WTC11 (cell line): ENCODE results near the gene TMEM143. TPM values are rescaled to one million over a fixed set of nuclear protein-coding genes. Genes with fewer than 3 reads are reported as not detected.
"Not testable (repeated sequence)": the region's sequence is repeated elsewhere in the genome, so short reads cannot be mapped to it uniquely, and the experiment has no call there.

ENCODE experiments used
- ATAC-seq: fragments of 200-7000 bp; cut with Tn5 transposase; 2 replicates; pipeline ENCODE4 v1.10.0; 2021; ENCODE audit warnings: mild to moderate bottlenecking, moderate library complexity
- CTCF ChIA-PET: fragments of 300-600 bp; sonication (Branson Sonifier 250); formaldehyde crosslinking; loops from one replicate; lab custom pipeline; 2021; ENCODE audit warnings: antibody characterized with exemption; lab: Charles Lee
- POLR2A ChIA-PET: fragments of 350-600 bp; sonication (Branson Sonifier 250); formaldehyde crosslinking; loops from one replicate; lab custom pipeline; 2021; ENCODE audit warnings: antibody characterized with exemption; lab: Charles Lee
- DNase-seq: peaks from one replicate; pipeline ENCODE4 v3.0.0; 2021; ENCODE audit warnings: low spot score
- H3K27ac Mint-ChIP-seq: 2 replicates; pipeline ENCODE4 v1.8.0; 2021; ENCODE audit warnings: mixed read lengths
- H3K27me3 Mint-ChIP-seq: 2 replicates; pipeline ENCODE4 v1.8.0; 2021; ENCODE audit warnings: low read depth, mild to moderate bottlenecking, moderate library complexity, mixed read lengths
- H3K36me3 Mint-ChIP-seq: 2 replicates; pipeline ENCODE4 v1.8.0; 2021; ENCODE audit warnings: mixed read lengths
- H3K4me1 Mint-ChIP-seq: 2 replicates; pipeline ENCODE4 v1.8.0; 2022; ENCODE audit warnings: mixed read lengths
- H3K4me3 Mint-ChIP-seq: 2 replicates; pipeline ENCODE4 v1.8.0; 2021; ENCODE audit warnings: mild to moderate bottlenecking, moderate library complexity, mixed read lengths
- H3K9me3 Mint-ChIP-seq: 2 replicates; pipeline ENCODE4 v1.8.0; 2021; ENCODE audit warnings: mixed read lengths
- AFF4 ChIP-seq: sonication (generic); formaldehyde crosslinking; IDR thresholded peaks from 2 replicates; pipeline ENCODE4 v1.8.1; 2023; ENCODE audit warnings: mild to moderate bottlenecking, missing genetic modification reagents, borderline replicate concordance
- ATF3 ChIP-seq: sonication (generic); formaldehyde crosslinking; conservative IDR thresholded peaks from 2 replicates; pipeline ENCODE4 v1.8.1; 2022; ENCODE audit warnings: mild to moderate bottlenecking, missing genetic modification reagents
- E2F5 ChIP-seq: sonication (generic); formaldehyde crosslinking; IDR thresholded peaks from 2 replicates; pipeline ENCODE4 v1.8.1; 2022; ENCODE audit warnings: mild to moderate bottlenecking, moderate library complexity, missing genetic modification reagents
- JUN ChIP-seq: sonication (generic); formaldehyde crosslinking; IDR thresholded peaks from 2 replicates; pipeline ENCODE4 v1.8.0; 2023; ENCODE audit warnings: mild to moderate bottlenecking, missing genetic modification reagents
- KAT7 ChIP-seq: sonication (generic); formaldehyde crosslinking; IDR thresholded peaks from 2 replicates; pipeline ENCODE4 v1.8.1; 2023; ENCODE audit warnings: missing genetic modification reagents, mild to moderate bottlenecking, borderline replicate concordance
- NR3C1 ChIP-seq: sonication (generic); formaldehyde crosslinking; conservative IDR thresholded peaks from 2 replicates; pipeline ENCODE4 v1.8.1; 2023; ENCODE audit warnings: low read depth, mild to moderate bottlenecking, missing genetic modification reagents
- TEAD4 ChIP-seq: sonication (generic); formaldehyde crosslinking; IDR thresholded peaks from 2 replicates; pipeline ENCODE4 v1.8.0; 2022; ENCODE audit warnings: mild to moderate bottlenecking, missing genetic modification reagents
- ZNF138 ChIP-seq: sonication (generic); formaldehyde crosslinking; conservative IDR thresholded peaks from 2 replicates; pipeline ENCODE4 v1.8.1; 2022; ENCODE audit warnings: mild to moderate bottlenecking, moderate library complexity, missing genetic modification reagents
- ZNF219 ChIP-seq: sonication (generic); formaldehyde crosslinking; IDR thresholded peaks from 2 replicates; pipeline ENCODE4 v1.8.0; 2023; ENCODE audit warnings: missing genetic modification reagents, mild to moderate bottlenecking, borderline replicate concordance
- ZNF396 ChIP-seq: fragments of 250-450 bp; sonication (Bioruptor Pico); IDR thresholded peaks from 2 replicates; pipeline ENCODE4 v1.8.0; 2021; ENCODE audit warnings: mild to moderate bottlenecking, moderate library complexity, borderline replicate concordance
- ZNF425 ChIP-seq: fragments of 250-450 bp; sonication (Bioruptor Pico); conservative IDR thresholded peaks from 2 replicates; pipeline ENCODE4 v1.9.0; 2021; ENCODE audit warnings: mild to moderate bottlenecking
- total RNA-seq: library from RNA; stranded (reverse); gene quantifications from 3 replicates; pipeline ENCODE4 v1.2.3, GENCODE V29; 2021

The TMEM143 gene
- total RNA-seq, 1 experiment from 2014 or later: 20.2 TPM

- TF ChIP-seq JUN: no peak
- TF ChIP-seq NR3C1: no peak
These were observed 48.0 kb downstream of the TMEM143 start (continued) for GRCh38 chr19:48315712-48316111.

GRCh38 chr19:48311384-48311783 lies 52.4 kb downstream of the TMEM143 start:
- ChIA-PET CTCF (no interaction called here), POLR2A (no interaction called here)
- Mint-ChIP-seq H3K27ac (no peak overlapping the region), H3K4me1 (peaks cover 8% of the 10 kb centered on the region), H3K4me3 (no peak overlapping the region), H3K9me3 (no peaks in the 10 kb centered on the region), H3K36me3 (no peaks in the 10 kb centered on the region), H3K27me3 (no peaks in the 10 kb centered on the region)
- no peak for DNase-seq
- ATAC-seq: no peak
- TF ChIP-seq TEAD4 (CRISPR knock-in tag): no peak
- TF ChIP-seq E2F5 (CRISPR knock-in tag): no peak
- TF ChIP-seq KAT7: no peak
- no peak for TF ChIP-seq ZNF219
- TF ChIP-seq AFF4: no peak
- TF ChIP-seq NR3C1: no peak
- no peak for TF ChIP-seq ZNF138 (CRISPR knock-in tag)

GRCh38 chr19:48310227-48310626 lies 53.5 kb downstream of the TMEM143 start:
- no peak for ATAC-seq
- no peaks in the 10 kb centered on the region for H3K27me3 Mint-ChIP-seq
- ChIA-PET POLR2A (no interaction called here), CTCF (interaction anchor here (1.2 to 2.1 kb wide), 3 partner anchors 17 to 279 kb away, joined by 3 to 19 read pairs (median 4); partner anchors contain the start of gene PLA2G4C)
- no peak for TF ChIP-seq ATF3 (CRISPR knock-in tag)
- no peak for TF ChIP-seq ZNF396 (CRISPR knock-in tag)
- TF ChIP-seq ZNF425 (CRISPR knock-in tag): no peak
- TF ChIP-seq, all 79 proteins: peak for 0
- peaks cover 8% of the 10 kb centered on the region for H3K4me1 Mint-ChIP-seq
- H3K4me3 Mint-ChIP-seq: no peak overlapping the region
- H3K36me3 Mint-ChIP-seq: no peaks in the 10 kb centered on the region
- H3K9me3 Mint-ChIP-seq: no peaks in the 10 kb centered on the region
- H3K27ac Mint-ChIP-seq: no peak overlapping the region
- no peak for DNase-seq

- H3K4me1 Mint-ChIP-seq, H3K27ac Mint-ChIP-seq, DNase-seq, ATAC-seq, H3K27me3 Mint-ChIP-seq, H3K4me3 Mint-ChIP-seq, H3K36me3 Mint-ChIP-seq, H3K9me3 Mint-ChIP-seq: not testable (repeated sequence)
- ChIA-PET CTCF (interaction anchor here (0.8 to 2.1 kb wide), 19 partner anchors 9 to 280 kb away, joined by 3 to 43 read pairs (median 6); partner anchors contain the start of genes KDELR1, PLA2G4C, SYNGR4 and TMEM143), POLR2A (interaction anchor here (1.7 kb wide), 1 partner anchor 38 kb away, joined by 6 read pairs; no protein-coding TSS in a partner anchor)
These were observed 54.0 kb downstream of the TMEM143 start for GRCh38 chr19:48309731-48310130.
